SK-MEL-5 (cell line): ENCODE measurements around the gene LY6G6F. TPM values are rescaled to one million over a fixed set of nuclear protein-coding genes. Genes with fewer than 3 reads are reported as not detected.

Source experiments
- DNase-seq: peaks from one replicate; pipeline ENCODE4 v3.0.0-alpha.2; 2016; ENCODE audit warnings: low read depth, low spot score
- in situ Hi-C: cut with HindIII; loops from 2 replicates; pipeline ENCODE4 v1.10.0; 2016; ENCODE audit warnings: low sequenced_read_pairs, high pct_unique_total_duplicates, low pct_unique_long_range_greater_than_20kb
- polyA plus RNA-seq, 2 experiments: library from polyadenylated mRNA; depleted of rRNA; stranded (reverse); fragments of >200 nt; gene quantifications; 2 replicates each; pipeline ENCODE4 v1.2.3, GENCODE V29; 2015
- total RNA-seq: library from RNA; depleted of rRNA; stranded (reverse); fragments of >200 nt; shearing (Covaris generic); gene quantifications from 2 replicates; pipeline ENCODE4 v1.2.3, GENCODE V29; 2014; rRNA removed

The LY6G6F gene, protein sequence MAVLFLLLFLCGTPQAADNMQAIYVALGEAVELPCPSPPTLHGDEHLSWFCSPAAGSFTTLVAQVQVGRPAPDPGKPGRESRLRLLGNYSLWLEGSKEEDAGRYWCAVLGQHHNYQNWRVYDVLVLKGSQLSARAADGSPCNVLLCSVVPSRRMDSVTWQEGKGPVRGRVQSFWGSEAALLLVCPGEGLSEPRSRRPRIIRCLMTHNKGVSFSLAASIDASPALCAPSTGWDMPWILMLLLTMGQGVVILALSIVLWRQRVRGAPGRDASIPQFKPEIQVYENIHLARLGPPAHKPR
- not detected in 2 replicates for total RNA-seq
- not detected in 2 replicates for polyA plus RNA-seq (2015; cell fraction: cytosol; rRNA removed)
- not detected in 2 replicates for polyA plus RNA-seq (2015; cell fraction: nucleus; rRNA removed)

DNA sequence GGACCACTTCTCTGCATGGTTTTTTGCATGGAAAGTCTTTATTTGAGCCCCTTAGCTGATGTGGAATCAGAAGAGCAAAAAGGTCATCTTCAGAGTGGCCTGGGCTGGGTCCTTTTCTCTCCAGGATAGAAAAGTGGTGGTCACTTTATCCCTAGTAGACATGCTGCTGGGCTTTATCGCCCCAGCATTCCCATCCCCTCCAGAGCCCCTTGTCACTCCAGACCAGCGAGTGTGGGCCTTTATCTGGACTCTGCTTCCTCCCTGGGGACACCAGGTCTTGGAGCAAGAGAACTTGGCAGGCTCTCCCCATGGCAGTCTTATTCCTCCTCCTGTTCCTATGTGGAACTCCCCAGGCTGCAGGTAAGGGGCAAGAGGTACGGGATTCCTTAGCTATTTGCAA lies at the start of gene LY6G6F:
Gene LY6G6F, plus strand, starts transcription at position 268 of the 400 bp plus-strand sequence. Its CDS starts 41 bp downstream, at position 309.
- in situ Hi-C loops = no loop called here
- DNase-seq = no peak

DNA sequence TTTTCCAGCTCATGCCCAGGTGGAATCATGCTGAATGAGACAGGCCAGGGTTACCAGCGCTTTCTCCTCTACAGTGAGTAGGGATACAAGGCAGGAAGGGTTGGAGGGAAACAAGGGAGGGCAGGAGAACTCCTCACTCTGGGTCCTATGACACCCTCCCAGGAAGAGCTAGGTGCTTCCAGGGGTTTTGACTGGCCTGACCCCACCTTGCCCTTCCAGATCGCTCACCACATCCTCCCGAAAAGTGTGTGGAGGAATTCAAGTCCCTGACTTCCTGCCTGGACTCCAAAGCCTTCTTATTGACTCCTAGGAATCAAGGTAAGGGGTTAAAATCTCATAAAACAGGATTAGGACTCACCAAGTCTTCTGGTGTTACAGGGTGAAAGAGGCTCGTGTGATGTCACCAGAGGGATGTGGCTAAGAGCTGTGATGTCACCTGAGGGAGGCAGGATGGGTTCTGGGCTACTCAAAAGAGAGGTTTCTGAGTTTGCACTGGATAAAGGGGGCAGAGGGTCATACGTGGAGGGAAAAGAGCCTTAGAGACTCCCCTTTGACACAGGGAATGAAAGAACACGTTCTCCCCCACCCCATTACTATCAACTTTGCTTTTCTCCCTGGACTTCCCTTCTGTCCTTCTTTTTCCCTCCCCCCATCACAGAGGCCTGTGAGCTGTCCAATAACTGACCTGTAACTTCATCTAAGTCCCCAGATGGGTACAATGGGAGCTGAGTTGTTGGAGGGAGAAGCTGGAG lies 49.1 kb upstream of the LY6G6F start:
- DNase-seq = no peak
- in situ Hi-C loops = no loop called here

DNA sequence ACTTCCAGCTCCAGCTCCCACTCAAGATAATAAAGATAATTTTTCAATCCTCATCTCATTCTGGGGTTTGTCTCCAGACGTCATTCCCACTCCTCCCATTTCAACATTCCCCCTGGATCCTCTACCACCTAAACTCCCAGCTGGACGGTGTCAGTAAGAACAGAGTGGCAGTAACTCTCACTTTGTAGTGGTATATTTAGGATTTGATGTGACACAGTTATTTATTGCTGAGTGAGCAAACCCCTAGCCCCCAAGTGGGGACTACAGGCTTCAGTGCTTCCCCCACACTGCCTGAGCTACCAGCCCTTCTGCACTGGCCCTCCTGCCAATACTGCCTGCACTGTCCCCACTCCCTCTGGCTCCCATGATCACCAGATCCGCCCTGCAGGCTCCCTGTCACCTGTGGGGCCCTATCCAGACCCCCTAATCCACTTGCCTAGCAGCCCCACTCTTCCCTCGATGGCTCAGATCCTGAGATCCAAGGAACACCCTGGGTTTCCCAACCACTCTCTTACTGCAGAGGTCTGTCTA lies 48.4 kb upstream of the LY6G6F start:
- DNase-seq = no peak
- in situ Hi-C loops = no loop called here

DNA sequence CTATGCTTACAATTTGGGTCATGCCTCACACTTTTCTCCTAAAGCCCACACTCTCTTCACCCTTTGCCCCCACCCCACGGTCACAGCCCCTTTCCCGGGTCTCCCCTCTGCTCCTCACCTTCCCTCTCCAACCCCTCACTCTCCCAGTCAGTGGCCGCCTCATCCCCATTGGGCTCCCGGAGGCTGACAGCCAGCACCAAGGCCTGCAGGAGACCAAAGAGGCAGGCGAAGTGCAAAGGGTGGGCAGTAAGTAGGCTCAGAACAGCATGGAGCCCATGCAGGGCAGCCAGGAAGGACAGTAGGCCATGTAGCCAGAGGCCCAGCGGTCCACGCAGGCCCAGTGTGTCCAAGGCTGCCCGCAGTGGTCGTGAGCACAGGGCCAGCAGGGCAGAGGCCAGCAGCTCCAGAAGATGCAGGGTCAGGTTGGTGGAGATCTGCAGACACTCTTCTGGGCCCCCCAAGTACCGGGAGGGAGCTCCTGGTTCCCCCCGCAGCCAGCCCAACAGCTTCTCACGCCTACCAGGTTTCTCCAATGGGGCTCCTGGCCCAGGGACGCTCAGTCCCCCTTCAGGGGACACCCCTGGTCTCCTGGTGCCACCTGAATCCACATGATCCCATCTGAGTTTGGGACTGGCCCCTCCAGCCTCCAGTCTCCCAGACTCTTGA lies 47.5 kb upstream of the LY6G6F start:
- no peak for DNase-seq
- in situ Hi-C loops = no loop called here

DNA sequence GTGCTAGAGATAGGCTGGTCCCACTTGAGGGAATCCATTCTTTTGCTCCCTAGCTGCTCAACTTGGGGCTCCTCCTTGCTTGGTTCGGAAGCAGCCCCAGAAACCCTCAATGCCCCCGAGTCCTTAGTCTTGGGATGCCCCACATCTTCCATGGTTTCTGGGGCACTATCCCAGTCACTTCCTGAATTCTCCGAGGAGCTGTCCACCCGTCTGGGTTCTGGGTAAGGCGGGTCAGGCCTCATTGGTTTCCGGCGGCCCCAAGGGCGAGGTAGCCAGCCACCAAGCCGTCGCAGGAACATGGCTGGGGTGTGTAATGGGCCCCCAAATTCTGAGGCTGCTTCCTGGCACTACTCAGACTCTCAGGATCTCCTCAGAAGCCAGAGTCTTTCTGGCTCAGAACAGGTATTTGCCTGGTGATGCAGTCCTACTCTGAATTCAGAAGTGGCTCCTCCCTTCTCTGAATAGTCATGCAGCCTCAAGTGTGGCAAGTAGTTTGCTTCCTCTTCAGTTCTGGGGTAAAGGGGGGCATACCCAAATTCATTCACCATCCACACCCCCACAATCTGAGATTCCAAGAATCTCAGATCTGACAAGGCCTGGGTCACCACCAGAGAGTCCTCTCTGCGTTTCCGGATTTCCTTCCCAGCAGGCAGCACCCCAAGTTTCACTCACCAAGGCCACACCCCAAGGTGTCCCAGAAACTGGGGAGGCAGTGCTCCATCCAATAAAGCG lies 46.9 kb upstream of the LY6G6F start:
- in situ Hi-C loops = no loop called here
- no peak for DNase-seq

DNA sequence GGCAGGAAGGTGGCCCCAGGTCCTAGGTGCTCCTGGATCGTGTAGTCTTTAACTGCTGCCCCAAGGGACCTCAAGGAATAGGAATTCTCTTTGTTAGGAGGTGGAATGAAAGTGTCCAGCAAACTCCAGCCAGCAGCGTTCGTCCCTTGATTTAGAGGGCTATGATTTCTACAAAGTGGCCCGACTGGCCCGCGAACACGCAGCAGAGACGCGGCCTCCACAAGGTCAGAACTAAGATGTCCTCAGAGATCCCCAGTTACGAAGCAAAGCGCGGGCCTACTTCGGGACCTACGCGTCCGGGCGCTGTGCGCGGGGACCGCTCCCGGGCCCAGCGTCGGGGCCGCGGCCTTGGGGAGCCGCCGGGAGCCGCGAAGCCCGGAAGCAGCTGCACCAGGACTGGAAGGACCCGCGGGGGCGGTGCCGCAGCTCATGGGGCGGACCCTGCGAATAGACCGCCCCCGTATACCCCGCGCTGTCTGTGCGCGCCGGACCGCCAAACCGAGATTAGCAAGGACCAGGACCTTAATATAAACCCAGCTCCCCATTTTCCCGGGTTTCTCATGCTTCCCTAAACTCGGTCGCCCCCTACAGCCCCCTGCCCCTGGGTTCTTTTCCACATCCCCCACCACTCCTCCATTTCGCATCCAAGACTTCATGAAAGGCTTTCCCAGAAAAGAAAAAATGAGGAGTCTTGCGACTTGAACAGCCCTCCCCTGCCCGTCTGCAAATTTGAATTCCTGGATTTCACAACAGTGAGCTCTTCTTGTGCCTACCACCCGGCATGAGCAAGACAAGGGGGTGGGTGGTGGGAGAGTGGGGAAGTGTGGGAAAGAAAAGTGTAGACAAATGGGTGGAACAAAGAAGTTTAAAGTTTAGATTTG lies 46.0 kb upstream of the LY6G6F start, which contains the start of gene C6orf47:
Gene C6orf47, minus strand, starts transcription at position 398 of the 881 bp plus-strand sequence. CDS start 831 bp downstream, outside the sequence.
- in situ Hi-C loops = no loop called here
- peak; percentile 73 for DNase-seq

DNA sequence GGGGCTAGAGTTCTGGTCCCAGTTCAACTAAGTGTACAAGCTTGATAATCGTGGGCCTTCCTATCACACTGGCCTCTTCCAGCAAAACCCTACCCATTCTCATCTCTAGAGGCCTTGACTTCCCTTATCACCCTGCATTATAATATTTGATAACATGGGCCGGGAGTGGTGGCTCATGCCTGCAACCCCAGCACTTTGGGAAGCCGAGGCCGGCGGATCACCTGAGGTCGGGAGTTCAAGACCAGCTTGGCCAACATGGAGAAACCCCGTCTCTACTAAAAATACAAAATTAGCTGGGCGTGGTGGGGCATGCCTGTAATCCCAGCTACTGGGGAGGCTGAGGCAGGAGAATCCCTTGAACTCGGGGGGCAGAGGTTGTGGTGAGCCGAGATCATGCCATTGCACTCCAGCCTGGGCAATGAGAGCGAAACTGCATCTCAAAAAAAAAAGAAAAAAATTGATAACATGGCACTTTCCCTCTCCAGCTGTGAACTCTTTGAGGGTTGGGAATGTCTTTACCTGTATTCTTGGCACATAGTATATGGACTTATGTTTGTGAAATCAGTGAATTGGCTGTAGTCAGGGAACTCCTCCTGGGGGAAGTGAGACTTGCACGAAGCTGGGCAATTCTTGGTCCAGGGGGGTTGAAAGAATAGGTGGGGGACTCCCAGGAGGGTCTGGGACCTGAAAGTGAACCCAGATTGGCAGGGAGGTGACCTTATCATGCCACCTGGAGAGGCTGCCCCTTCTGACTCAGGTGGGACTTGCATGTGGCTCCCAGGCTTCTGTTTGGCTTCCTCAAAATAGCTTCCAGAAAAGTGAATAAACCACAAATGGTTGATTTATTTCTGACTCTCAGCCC lies 45.2 kb upstream of the LY6G6F start:
- in situ Hi-C loops = no loop called here
- DNase-seq = no peak

DNA sequence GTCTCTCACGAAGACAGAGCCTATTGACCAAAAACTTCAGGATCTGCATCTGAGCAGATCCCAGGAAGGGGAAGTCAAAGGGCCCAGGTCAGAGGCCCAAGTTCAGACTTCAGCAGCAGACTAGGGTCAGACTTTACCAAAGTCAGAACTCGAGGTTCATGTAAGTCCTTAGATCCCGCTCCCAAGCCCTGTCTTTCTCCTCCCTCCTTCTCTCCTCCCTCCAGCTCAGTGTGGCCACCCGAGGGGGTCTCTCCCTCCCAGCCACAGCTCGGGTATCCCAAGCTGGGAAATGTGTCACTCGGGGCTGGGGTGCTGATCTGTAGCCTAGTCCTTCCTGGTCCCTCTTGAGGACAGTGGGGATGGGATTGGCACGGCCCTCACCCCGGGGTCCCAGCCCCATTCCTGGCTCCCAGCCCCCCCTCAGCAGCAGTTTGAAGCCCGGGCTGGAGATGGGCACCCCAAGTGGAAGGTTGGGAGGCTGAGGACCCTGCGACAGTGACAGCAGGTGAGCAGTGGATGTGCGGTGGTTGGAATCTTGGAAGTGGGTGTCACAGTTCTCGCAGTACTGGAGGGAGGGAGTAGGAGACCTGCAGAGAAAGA lies 44.4 kb upstream of the LY6G6F start:
- DNase-seq = no peak
- in situ Hi-C loops = no loop called here

DNA sequence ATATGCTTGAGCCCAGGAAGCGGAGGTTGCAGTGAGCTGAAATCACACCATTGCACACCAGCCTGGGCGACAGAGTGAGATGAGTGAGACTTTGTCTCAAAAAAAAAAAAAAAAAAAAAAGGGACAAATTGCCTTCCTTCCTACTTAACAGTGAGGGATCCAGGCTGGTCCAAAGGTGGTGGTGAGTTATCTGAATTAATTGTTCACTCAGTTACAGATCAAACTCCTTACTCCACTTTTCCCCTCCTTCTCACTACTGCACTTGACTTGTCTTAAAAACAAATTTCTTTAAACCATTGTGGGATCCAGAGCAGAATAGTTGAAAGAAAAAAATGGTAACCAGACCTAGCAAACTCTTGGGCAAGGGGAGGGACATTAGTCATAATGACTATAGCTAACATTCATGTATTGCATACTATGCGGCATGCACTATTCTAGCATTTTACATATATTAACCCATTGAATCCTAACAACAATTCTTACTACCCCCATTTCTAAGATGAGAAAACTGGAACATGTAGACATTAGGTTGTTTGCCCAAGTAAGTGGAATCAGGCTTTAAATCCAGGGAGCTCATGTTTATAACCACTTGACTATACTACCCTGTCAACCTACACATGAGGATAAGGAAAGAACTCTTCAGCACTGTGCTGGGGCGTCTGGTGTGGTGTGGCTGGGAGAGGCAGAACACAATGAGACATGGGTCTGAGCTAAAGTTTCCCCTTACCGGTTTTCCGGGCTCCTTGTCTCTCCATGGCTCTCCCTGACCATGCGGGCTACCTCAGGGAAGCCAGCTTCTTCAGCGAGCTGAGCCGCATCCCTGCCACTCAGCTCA lies 43.3 kb upstream of the LY6G6F start:
- no peak for DNase-seq
- in situ Hi-C loops = no loop called here

DNA sequence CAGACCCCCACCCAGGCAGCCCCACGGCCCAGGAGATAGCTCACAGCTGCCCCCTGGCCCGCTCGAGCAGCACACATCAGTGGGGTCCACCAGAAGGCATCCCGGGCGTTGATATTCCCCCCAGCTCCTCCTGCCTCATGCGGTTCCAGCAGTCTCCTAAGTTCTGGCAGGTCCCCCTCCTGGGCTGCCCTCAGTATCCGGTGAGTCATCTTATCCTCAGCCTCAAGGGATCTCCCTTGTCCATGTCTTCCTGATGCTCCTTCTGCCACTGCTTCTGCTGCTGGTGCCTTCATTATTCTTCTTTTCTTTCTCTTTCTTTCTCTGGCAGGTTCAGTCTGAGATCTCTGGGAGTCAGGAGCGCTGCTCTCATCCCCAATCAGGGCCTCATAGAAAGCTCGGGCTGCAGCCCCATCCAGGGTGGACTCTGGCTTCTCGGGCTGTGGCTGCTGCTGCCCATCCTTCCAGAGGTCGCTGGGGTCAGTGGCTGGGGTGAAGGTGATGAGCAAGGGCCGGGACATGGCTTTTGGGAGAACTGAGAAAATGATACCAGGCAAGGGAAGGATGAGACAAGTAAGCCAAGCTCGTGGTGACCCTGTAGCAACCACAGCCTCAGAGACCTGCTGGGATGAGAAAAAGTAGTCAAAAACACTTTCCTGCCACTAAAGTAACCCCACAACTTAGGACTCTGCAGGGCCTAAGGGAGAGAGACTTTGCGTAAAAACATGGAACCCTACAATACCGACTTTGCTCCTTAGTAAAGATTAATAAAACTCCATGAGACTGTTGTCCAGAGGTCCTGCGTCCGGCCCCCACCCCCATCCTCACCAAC lies 42.5 kb upstream of the LY6G6F start:
- in situ Hi-C loops = no loop called here
- DNase-seq = peak; percentile 45

DNA sequence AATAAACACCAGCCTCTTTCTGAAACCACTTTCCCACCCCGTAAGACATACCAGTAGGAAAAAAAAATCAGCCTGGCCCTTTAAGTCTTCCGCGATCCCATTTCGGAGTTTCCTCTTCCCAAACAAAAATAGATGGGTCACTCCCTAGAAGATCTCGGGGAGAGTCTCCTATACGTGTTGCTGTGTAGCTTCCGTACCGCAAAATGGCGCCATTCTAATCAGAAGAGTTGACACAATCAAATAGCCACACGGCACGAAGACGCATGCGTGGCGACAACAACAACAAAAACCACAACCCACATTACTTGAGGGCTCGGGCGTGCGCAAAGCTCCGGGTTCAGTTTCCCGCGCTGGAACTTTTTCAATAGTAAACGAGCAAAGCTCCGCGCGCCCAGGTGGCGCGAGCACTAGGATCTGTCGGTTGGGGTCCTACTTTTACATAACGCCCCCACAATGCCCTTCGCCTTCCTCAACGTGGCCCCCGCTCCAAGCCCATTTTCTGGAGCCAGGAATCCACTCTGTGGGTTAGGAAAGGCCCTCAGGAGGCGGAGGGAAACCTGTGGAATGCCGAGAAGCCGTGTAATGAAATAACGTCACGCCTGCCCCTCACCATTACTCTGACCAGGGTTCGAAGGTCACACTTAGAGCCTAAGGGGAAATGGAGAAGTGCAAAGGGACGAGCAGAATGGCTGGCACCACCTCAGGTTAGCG lies 41.7 kb upstream of the LY6G6F start, which contains the start of gene GPANK1:
Gene GPANK1, minus strand, starts transcription at position 208 of the 711 bp plus-strand sequence. CDS start 519 bp downstream, outside the sequence.
- DNase-seq = peak; percentile 93
- in situ Hi-C loops = no loop called here

DNA sequence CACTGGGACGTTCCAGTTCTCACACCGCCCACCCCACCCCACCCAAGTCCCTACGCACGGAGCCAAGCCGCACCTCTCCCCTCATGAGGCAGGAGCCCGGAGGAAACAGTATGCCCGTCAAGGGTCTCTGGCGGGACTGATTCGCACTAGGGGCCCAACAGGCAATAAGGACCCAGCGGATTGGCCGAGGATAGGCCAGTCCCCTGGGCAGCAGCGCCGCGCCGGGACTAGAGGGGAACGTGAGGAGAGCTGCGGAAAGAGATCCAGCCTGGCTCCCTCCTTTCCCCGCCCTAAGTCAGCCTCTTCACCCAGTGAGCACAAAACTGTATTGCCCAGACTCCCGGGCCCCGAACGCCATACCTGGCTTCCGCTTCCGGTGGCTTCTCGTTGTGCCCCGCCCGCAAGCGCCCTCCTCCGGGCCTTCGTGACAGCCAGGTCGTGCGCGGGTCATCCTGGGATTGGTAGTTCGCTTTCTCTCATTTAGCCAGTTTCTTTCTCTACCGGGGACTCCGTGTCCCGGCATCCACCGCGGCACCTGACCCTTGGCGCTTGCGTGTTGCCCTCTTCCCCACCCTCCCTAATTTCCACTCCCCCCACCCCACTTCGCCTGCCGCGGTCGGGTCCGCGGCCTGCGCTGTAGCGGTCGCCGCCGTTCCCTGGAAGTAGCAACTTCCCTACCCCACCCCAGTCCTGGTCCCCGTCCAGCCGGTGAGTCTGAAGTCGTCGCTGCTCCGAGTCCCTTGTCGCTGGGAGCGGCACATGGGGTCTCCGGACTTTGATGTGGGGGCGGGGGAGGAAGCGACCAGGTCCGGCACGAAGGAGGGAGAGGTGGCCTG lies 40.9 kb upstream of the LY6G6F start, which contains the start of gene CSNK2B:
Gene CSNK2B, plus strand, starts transcription at position 580 of the 836 bp plus-strand sequence. CDS start 752 bp downstream, outside the sequence.
- in situ Hi-C loops = no loop called here

More for the DNA sequence above, 40.9 kb upstream of the LY6G6F start, which contains the start of gene CSNK2B:
- DNase-seq = peak; percentile 98
